SK-N-MC (cell line): ENCODE results near the gene SETDB1.

Experiments used
- DNase-seq: peaks from one replicate; pipeline ENCODE4 v3.0.0-alpha.2; 2011; ENCODE audit warnings: low read depth, low spot score
- H3K27ac ChIP-seq: fragments of 200-600 bp; sonication (generic); 2 replicates; pipeline ENCODE4 v1.5.1; 2016; ENCODE audit warnings: mixed run types
- H3K36me3 ChIP-seq: fragments of 200-600 bp; sonication (generic); 2 replicates; pipeline ENCODE4 v1.6.1; 2017; ENCODE audit warnings: antibody characterized with exemption, low read length, mixed read lengths; ENCODE audit not compliant: insufficient read depth
- H3K4me3 ChIP-seq: fragments of 200-600 bp; sonication (generic); 2 replicates; pipeline ENCODE4 v1.5.1; 2016
- H3K9ac ChIP-seq: fragments of 200-600 bp; sonication (generic); 2 replicates; pipeline ENCODE4 v1.8.0; 2017; ENCODE audit warnings: mixed run types, mixed read lengths; ENCODE audit not compliant: insufficient read length
- H3K9me3 ChIP-seq: fragments of 200-600 bp; sonication (generic); 2 replicates; pipeline ENCODE4 v1.6.1; 2017; ENCODE audit warnings: low read depth, mild to moderate bottlenecking, antibody characterized with exemption, low read length, moderate library complexity, mixed read lengths
- EZH2 ChIP-seq: fragments of 200-600 bp; sonication (generic); IDR thresholded peaks from one replicate; pipeline ENCODE4 v1.6.1; 2017; ENCODE audit warnings: antibody characterized with exemption
- FOXP2 ChIP-seq: optimal IDR thresholded peaks from 2 replicates; pipeline ENCODE3; 2011; ENCODE audit warnings: mild to moderate bottlenecking, moderate library complexity; ENCODE audit not compliant: insufficient read depth; ENCODE audit errors: extremely low read length, control extremely low read depth
- POLR2AphosphoS5 ChIP-seq: IDR thresholded peaks from 2 replicates; pipeline ENCODE4 v1.6.1; 2012; ENCODE audit warnings: mild to moderate bottlenecking, low read depth, low read length, borderline replicate concordance

SETDB1 gene

DNA sequence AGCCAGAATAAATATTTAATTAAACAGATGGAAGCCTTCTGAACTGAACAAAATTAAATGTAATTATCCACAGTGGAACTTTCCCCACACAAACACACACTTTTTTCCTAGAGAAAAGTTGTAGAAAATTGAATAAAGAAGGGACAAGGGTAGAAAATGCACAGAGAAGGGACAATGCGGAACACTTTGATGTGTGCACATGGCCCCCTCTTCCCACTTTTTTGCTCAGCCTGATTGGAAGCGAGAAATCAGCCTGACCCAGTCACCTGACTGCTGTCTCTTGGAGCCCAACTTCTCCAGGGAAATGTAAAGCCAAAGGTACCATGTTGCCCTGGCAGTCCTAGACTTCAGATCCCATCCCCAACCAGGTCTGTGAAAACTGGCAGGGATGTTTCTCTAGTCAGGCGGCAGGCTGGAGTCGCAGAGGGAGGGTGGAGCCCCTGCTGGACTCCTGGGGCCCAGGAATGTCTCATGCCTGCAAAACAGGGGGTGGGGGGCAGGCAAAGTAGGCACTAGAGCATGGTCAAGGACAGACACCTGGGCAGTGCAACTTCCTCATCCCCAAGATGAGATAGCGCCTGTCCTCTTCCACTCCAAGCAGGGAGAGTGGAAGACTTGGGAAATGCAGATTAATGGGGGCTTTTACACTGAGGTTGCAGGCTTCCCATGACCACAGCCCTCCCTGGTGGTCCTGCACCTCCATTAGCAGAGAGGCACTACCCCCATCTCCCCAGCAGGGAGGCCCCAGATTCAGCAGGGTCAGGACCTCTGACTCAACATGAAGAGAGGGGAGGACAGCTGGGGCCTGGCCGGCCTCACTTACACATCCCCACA lies 45.6 kb downstream of the SETDB1 start:
- peaks cover 21% of the 10 kb centered on the region for H3K36me3 ChIP-seq
- no peak for TF ChIP-seq EZH2

DNA sequence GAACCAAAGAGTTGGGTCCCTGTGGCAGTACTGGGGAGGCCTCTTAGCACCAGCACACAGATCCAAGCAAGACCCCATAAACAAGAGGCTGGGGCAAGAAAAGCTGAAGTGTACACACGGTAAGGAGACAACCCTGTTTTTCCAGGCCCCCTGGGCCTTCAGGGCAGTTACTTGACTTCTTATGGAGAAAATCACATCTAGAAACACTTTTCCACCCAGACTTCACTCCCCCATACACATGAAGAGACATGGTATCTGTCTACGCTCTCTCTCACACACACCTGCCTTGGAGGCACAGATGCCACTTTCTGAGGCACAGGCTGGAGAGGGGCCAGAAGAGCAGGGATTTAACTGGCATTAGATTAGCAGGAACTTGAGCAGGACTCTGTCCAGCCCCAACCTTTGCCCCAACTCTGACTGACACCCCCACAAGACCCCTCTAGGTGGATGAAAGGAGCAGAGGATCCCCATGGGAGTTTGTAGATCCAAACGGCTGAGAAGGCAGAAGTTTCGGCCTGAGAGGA lies 46.3 kb downstream of the SETDB1 start:
- Histone ChIP-seq H3K9ac (peak overlapping the region; percentile 97), H3K27ac (0 out of 2 replicates have a peak overlapping the region, but pooled peaks have one; percentile 35), H3K4me3 (peak overlapping the region; percentile 98), H3K36me3 (peaks cover 14% of the 10 kb centered on the region; the same call in 1 of the 2 replicates), H3K9me3 (no peaks in the 10 kb centered on the region)
- no peak for TF ChIP-seq EZH2
- no peak for TF ChIP-seq FOXP2
- no peak for TF ChIP-seq POLR2AphosphoS5
- DNase-seq = no peak

More for the DNA sequence above, 45.6 kb downstream of the SETDB1 start:
- no peak overlapping the region for H3K9ac ChIP-seq
- peak overlapping the region; percentile 18; the same call in 1 of the 2 replicates for H3K4me3 ChIP-seq
- 0 out of 2 replicates have a peak overlapping the region, but pooled peaks have one; percentile 35 for H3K27ac ChIP-seq
- no peak for DNase-seq
- no peaks in the 10 kb centered on the region for H3K9me3 ChIP-seq

DNA sequence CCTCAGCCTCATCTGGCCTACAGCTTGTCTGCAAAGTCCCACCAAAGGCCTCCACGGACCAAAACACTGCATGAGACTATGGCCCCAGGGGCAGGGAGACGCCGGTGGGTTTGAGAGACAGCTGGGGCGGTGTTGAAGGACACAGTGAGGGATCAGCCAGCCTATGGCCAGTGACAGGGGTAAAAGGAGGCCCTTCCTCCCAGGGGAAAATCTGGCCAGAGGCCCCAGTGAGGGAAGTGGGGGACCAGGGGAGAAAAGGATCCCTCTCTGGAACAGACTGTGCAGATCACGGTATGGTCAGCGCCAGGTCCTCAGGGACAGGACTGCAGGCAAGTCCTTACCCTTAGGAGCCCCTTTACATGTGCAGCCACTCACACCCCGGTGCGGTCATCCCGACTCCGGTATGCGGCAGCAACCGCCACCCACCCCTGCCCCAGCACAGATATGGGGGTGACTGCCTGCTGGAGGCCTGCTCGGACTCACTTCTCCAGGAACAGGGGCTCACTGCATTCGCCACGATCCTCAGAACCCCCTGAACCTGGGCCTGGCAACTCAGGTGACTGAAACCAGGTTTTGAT lies 47.2 kb downstream of the SETDB1 start:
- Histone ChIP-seq H3K9ac (peak overlapping the region; percentile 97), H3K36me3 (peaks cover 6% of the 10 kb centered on the region; the same call in 1 of the 2 replicates), H3K4me3 (peak overlapping the region; percentile 98), H3K27ac (peak overlapping the region; percentile 74; the same call in 1 of the 2 replicates), H3K9me3 (no peaks in the 10 kb centered on the region)
- TF ChIP-seq EZH2 (no peak), FOXP2 (no peak), POLR2AphosphoS5 (no peak)
- no peak for DNase-seq

DNA sequence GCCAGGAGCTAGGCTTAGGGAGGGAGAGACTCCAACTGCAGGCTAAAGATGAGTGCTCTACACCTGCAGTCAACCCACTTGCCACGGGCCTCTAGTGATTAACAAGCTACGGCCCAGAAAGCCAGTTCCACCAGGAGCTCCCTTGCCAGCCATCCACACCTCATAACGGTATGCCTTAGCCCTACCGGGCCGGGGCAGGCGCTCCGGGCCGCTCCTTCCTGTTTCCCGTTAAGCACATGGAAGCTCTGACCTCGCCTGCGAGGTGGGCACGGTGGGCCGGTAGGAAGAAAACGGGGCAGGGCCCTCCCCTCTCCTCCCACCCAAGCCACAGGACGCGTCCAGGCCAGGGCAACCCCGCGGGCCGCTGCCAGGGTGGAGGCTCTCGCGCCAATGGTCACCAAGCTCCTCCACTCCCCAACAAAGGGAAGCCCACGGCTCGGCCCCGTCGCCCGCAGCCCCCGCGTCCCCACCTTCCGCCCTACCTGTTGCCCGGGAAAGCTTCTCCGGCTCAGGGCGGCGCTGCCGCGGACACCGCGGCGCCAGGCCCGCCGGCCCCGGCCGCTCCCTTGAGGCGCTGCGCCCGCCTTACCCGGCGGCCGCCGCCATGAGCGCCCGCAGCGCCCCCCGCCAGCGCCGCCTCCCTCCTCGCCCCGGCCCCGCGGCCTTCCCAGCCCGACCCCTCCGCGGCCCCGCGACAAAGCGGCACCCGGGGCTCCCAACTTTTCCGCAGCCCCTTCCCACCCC lies 47.8 kb downstream of the SETDB1 start:
- H3K9me3 ChIP-seq = no peaks in the 10 kb centered on the region
- peak overlapping the region; percentile 97 for H3K9ac ChIP-seq
- TF ChIP-seq POLR2AphosphoS5 (no peak), FOXP2 (no peak), EZH2 (no peak)
- no peaks in the 10 kb centered on the region for H3K36me3 ChIP-seq
- no peak for DNase-seq
- H3K4me3 ChIP-seq = peak overlapping the region; percentile 98
- peak overlapping the region; percentile 74 for H3K27ac ChIP-seq

DNA sequence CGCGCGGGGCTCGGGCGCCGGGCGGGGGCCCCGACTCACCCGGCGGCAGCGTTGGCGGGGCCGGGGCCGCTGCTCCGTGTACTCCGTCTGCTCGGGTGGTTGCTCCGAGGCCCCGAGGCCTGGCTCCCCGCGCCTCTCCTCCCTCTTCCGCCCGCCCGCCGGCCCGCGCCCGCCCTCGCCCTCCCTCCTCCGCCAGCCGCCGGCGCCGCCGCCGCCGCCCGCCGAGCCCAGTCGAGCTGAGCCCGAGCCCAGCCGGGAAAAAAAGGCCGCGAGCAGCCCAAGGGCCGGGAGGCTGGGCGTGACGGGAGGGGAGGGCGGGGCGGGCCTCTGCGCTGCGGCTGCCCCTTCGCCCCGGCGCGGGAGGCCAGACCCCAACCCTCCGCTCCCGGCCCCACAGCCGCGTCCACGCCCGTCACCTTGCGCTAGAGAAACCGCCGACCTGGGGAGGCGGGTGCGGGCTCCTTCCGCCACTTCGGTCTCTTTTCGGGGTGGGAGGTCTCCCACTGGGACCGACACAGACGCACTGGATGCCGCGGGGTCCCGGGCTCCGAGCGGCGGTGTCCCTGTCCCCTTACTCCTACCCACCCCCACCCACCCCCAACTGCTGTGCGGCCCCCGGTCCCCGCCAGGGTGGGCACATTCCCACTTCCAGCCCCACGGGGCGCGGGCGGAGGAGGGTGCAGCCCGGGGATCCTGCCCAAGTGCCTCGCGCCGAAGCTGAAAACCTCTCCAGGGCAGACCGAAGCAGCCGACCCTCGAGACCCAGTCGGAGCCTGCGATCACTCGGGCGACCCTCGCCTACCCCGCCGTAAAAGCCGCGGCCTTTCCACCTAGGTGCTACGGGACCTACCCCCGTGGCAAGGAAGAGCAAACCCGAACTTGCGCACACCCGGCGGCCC lies 48.7 kb downstream of the SETDB1 start, which contains the start of gene CERS2:
TSS of gene CERS2 (minus strand) at position 256 of the 899 bp plus-strand sequence. CDS start 5,745 bp downstream, outside the sequence.
- no peak for DNase-seq
- peak within 1 kb of the TSS; percentile 74 for H3K27ac ChIP-seq
- no peaks in the 10 kb centered on the region for H3K36me3 ChIP-seq
- peak within 1 kb of the TSS; percentile 98 for H3K4me3 ChIP-seq
- peak within 1 kb of the TSS; percentile 97 for H3K9ac ChIP-seq
- no peaks in the 10 kb centered on the region for H3K9me3 ChIP-seq
- peak; percentile 31; the same call in 1 of the 2 replicates for TF ChIP-seq POLR2AphosphoS5
- no peak for TF ChIP-seq EZH2
- no peak for TF ChIP-seq FOXP2

DNA sequence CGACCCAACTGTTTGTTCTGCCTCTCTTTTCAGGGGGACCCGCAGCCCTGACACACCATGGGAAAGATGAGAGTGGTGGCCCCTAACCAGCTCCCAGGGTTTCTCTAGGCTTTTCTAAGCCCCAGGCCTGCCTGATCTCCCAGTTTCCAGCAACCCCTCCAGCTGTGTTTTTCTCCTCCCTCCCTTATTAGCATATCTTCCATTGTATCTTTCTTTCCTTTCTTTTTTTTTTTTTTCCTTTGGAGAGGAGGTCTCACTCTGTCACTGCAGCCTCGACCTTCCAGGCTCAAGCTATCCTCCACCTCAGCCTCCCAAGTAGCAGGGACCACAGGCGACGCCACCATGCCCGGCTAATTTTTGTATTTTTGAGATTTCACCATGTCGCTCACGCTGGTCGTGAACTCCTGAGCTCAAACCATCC lies 50.2 kb downstream of the SETDB1 start:
- TF ChIP-seq POLR2AphosphoS5 (no peak), EZH2 (no peak), FOXP2 (no peak)
- no peak for DNase-seq
- no peaks in the 10 kb centered on the region for H3K9me3 ChIP-seq
- H3K9ac ChIP-seq = no peak overlapping the region
- H3K36me3 ChIP-seq = no peaks in the 10 kb centered on the region
- 0 out of 2 replicates have a peak overlapping the region, but pooled peaks have one; percentile 52 for H3K27ac ChIP-seq
- H3K4me3 ChIP-seq = no peak overlapping the region

DNA sequence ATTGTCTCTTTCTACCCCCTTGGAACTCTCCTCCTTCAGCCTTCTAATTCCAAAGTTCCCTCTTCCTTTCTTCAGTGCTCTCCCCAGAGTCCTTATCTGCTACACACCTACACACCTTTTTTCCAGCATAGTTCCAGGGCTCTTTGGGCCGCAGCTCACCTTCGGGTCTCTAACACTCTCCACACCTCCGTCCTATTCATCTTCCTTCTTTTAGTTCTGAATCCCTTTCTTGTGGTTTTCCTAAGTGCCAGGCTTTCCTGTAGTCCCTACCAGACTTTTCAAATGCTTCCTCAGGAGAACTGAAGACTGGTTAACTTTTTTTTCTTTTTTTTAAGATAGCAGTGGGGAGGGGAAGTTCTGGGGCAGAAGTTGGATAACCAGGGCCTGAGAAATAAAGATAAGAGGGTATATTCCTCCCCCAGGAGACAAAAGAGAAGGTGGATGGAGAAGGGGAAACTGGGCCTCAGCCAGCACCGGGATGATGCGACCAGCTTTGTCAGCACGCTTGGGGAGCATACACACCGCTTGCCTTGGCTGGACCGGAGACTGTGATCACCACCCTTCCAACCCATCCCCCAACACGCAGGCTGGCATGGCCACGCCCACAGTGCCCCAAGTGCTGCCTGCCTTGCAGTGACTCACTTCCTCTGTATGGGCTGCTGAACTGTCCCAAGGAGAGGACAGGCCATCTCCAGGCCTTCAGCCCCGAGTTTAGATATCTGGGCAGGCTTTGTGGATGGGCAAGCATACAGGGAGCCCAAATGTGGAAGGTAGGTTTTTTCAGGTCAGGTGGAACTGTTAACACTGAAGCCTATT lies 50.9 kb downstream of the SETDB1 start:
- Histone ChIP-seq H3K36me3 (no peaks in the 10 kb centered on the region), H3K4me3 (no peak overlapping the region), H3K9ac (no peak overlapping the region), H3K27ac (0 out of 2 replicates have a peak overlapping the region, but pooled peaks have one; percentile 52), H3K9me3 (no peaks in the 10 kb centered on the region)
- TF ChIP-seq EZH2 (no peak), POLR2AphosphoS5 (no peak; the same call in 1 of the 2 replicates), FOXP2 (no peak)
- no peak for DNase-seq
